HepG2 (cell line): ENCODE measurements around the gene SLC4A11. TPM values are rescaled to one million over a fixed set of nuclear protein-coding genes. Genes with fewer than 3 reads are reported as not detected.
A peak's percentile ranks its signal among the peaks of the same experiment; 100 is the strongest.

Source experiments
- EED ChIP-seq: sonication (generic); formaldehyde crosslinking; IDR thresholded peaks from 2 replicates; pipeline ENCODE4 v1.5.0; 2020; ENCODE audit warnings: mild to moderate bottlenecking, missing genetic modification reagents
- NRL ChIP-seq: sonication (generic); formaldehyde crosslinking; IDR thresholded peaks from 2 replicates; pipeline ENCODE4 v1.5.0; 2020; ENCODE audit warnings: missing genetic modification reagents, mild to moderate bottlenecking, moderate library complexity, borderline replicate concordance
- PTBP1 ChIP-seq: fragments of 200-400 bp; formaldehyde crosslinking; IDR thresholded peaks from 2 replicates; pipeline ENCODE4 v1.6.1; 2018; ENCODE audit warnings: low read length, low read depth; ENCODE audit not compliant: poor library complexity, severe bottlenecking
- RORA ChIP-seq: sonication (generic); formaldehyde crosslinking; IDR thresholded peaks from 2 replicates; pipeline ENCODE4 v1.5.0; 2020; ENCODE audit warnings: mild to moderate bottlenecking, missing genetic modification reagents, moderate library complexity
- SMARCE1 ChIP-seq: fragments of 450-650 bp; IDR thresholded peaks from 2 replicates; pipeline ENCODE4 v1.6.1; 2017; ENCODE audit warnings: borderline replicate concordance
- STAG1 ChIP-seq: sonication (generic); formaldehyde crosslinking; IDR thresholded peaks from 2 replicates; pipeline ENCODE4 v1.4.0; 2020; ENCODE audit warnings: missing genetic modification reagents
- TCF12 ChIP-seq, 2 experiments: fragments of 450-650 bp in 1 of 2; sonication (generic) in 1 of 2; formaldehyde crosslinking in 1 of 2; IDR thresholded peaks; 2 replicates each; pipeline versions ENCODE4 v1.6.1 to v1.8.0; 2017 to 2022; ENCODE audit warnings: antibody characterized with exemption in 1 of 2, mild to moderate bottlenecking in 1 of 2, missing genetic modification reagents in 1 of 2, moderate library complexity in 1 of 2
- ZKSCAN5 ChIP-seq: sonication (generic); formaldehyde crosslinking; IDR thresholded peaks from 2 replicates; pipeline ENCODE4 v1.5.1; 2020; ENCODE audit warnings: mild to moderate bottlenecking, missing genetic modification reagents
- ZNF382 ChIP-seq: sonication (generic); formaldehyde crosslinking; IDR thresholded peaks from 2 replicates; pipeline ENCODE4 v1.5.0; 2020; ENCODE audit warnings: missing genetic modification reagents, mild to moderate bottlenecking, borderline replicate concordance
- polyA plus RNA-seq, 8 experiments: library from polyadenylated mRNA; depleted of rRNA in 3 of 8; stranded (reverse) in 7 of 8; unstranded in 1 of 8; fragments of >200 nt; fragmentation: Illumina TruSeq in 4 of 8; extraction: Trizol in 4 of 8; gene quantifications; 2 replicates each; pipeline versions ENCODE4 v1.2.1 to v1.2.3, GENCODE V29; 2011 to 2016; ENCODE audit warnings: low read depth in 4 of 8, missing spikeins in 1 of 8, mixed read lengths in 1 of 8; ENCODE audit not compliant: insufficient read depth in 1 of 8
- total RNA-seq, 5 experiments: library from RNA; depleted of rRNA; stranded (reverse); fragments of >200 nt; fragmentation: Illumina TruSeq; extraction: Trizol; gene quantifications; 2 replicates each; pipeline ENCODE4 v1.2.3, GENCODE V29; 2016; ENCODE audit warnings: low read depth in 1 of 5
- TF ChIP-seq, protein P1 (sequence below): sonication (generic); formaldehyde crosslinking; IDR thresholded peaks from 2 replicates; pipeline ENCODE4 v1.4.0; 2020; ENCODE audit warnings: missing genetic modification reagents
- TF ChIP-seq, protein P2 (sequence below): sonication (generic); formaldehyde crosslinking; IDR thresholded peaks from 2 replicates; pipeline ENCODE4 v1.4.0; 2020; ENCODE audit warnings: missing genetic modification reagents, borderline replicate concordance
- TF ChIP-seq, protein P3 (sequence below): sonication (generic); formaldehyde crosslinking; IDR thresholded peaks from 2 replicates; pipeline ENCODE4 v1.8.0; 2022; ENCODE audit warnings: missing genetic modification reagents, mild to moderate bottlenecking, borderline replicate concordance
- TF ChIP-seq, protein P4 (sequence below): sonication (generic); formaldehyde crosslinking; IDR thresholded peaks from 2 replicates; pipeline ENCODE4 v1.5.1; 2020; ENCODE audit warnings: mild to moderate bottlenecking, missing genetic modification reagents, borderline replicate concordance

SLC4A11 gene
- total and polyA plus RNA-seq, 2 of the 13 experiments (the other 11 are each of a cell fraction or from before 2014, with no cell fraction given), result 3.9 to 27.0 TPM

DNA sequence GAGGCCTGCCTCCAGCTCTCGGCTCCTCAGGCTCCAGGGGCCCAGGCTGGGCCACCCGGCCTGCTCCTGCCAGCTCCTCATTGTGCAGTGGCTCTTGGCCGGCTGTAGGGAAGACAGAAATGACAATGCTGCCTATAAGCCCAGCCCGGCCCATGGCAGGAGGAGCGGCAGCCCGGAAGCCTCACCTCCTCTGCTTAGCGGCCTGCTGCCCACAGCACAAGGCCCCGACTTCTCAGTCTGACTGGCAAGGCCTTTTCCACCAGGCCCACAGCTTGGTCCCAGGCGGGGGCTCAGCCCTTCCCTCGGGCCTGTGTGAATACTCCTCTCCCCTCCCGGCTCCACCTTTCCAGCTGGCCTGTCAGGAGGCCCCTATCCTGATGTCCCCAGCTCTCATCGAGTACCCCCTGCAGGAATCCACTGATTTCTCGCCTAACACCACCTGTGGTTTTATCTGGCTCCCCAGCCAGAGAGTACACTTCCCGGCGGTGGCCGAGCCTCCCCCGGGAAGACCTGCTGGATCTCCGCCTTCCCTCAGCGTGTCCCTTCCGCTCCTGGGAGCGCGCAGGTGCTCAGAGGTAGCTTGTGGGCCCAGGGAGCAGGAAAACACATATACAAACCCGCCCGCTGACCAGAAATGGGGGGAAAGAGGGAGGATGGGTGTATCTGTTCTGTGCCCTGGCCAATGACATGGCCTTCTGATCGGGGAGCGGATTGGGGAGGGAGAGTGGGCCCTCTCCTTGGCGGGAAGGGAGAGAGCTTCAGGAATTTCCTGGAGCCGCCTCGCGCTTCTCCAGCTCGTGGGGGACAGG lies 35.5 kb downstream of the SLC4A11 start (continued):
- TF ChIP-seq, protein P1, sequence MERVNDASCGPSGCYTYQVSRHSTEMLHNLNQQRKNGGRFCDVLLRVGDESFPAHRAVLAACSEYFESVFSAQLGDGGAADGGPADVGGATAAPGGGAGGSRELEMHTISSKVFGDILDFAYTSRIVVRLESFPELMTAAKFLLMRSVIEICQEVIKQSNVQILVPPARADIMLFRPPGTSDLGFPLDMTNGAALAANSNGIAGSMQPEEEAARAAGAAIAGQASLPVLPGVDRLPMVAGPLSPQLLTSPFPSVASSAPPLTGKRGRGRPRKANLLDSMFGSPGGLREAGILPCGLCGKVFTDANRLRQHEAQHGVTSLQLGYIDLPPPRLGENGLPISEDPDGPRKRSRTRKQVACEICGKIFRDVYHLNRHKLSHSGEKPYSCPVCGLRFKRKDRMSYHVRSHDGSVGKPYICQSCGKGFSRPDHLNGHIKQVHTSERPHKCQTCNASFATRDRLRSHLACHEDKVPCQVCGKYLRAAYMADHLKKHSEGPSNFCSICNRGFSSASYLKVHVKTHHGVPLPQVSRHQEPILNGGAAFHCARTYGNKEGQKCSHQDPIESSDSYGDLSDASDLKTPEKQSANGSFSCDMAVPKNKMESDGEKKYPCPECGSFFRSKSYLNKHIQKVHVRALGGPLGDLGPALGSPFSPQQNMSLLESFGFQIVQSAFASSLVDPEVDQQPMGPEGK, result peak; percentile 42; the same call in 1 of the 2 replicates
- TF ChIP-seq, protein P2, sequence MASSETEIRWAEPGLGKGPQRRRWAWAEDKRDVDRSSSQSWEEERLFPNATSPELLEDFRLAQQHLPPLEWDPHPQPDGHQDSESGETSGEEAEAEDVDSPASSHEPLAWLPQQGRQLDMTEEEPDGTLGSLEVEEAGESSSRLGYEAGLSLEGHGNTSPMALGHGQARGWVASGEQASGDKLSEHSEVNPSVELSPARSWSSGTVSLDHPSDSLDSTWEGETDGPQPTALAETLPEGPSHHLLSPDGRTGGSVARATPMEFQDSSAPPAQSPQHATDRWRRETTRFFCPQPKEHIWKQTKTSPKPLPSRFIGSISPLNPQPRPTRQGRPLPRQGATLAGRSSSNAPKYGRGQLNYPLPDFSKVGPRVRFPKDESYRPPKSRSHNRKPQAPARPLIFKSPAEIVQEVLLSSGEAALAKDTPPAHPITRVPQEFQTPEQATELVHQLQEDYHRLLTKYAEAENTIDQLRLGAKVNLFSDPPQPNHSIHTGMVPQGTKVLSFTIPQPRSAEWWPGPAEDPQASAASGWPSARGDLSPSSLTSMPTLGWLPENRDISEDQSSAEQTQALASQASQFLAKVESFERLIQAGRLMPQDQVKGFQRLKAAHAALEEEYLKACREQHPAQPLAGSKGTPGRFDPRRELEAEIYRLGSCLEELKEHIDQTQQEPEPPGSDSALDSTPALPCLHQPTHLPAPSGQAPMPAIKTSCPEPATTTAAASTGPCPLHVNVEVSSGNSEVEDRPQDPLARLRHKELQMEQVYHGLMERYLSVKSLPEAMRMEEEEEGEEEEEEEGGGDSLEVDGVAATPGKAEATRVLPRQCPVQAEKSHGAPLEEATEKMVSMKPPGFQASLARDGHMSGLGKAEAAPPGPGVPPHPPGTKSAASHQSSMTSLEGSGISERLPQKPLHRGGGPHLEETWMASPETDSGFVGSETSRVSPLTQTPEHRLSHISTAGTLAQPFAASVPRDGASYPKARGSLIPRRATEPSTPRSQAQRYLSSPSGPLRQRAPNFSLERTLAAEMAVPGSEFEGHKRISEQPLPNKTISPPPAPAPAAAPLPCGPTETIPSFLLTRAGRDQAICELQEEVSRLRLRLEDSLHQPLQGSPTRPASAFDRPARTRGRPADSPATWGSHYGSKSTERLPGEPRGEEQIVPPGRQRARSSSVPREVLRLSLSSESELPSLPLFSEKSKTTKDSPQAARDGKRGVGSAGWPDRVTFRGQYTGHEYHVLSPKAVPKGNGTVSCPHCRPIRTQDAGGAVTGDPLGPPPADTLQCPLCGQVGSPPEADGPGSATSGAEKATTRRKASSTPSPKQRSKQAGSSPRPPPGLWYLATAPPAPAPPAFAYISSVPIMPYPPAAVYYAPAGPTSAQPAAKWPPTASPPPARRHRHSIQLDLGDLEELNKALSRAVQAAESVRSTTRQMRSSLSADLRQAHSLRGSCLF, result 0 out of 2 replicates have a peak, but pooled peaks have one; percentile 20
- TF ChIP-seq ZKSCAN5 (CRISPR knock-in tag), result 0 out of 2 replicates have a peak, but pooled peaks have one; percentile 60
- TF ChIP-seq, protein P3, sequence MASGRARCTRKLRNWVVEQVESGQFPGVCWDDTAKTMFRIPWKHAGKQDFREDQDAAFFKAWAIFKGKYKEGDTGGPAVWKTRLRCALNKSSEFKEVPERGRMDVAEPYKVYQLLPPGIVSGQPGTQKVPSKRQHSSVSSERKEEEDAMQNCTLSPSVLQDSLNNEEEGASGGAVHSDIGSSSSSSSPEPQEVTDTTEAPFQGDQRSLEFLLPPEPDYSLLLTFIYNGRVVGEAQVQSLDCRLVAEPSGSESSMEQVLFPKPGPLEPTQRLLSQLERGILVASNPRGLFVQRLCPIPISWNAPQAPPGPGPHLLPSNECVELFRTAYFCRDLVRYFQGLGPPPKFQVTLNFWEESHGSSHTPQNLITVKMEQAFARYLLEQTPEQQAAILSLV (CRISPR knock-in tag), result no peak; the same call in 1 of the 2 replicates
- TF ChIP-seq SMARCE1, result 0 out of 2 replicates have a peak, but pooled peaks have one; percentile 1
- peak; percentile 84 for TF ChIP-seq PTBP1
- TF ChIP-seq EED (CRISPR knock-in tag), result peak; percentile 56; the same call in 1 of the 2 replicates
- no peak for TF ChIP-seq TCF12 (IDR thresholded peaks at IDR 0.05)
- peak; percentile 79; the same call in 1 of the 2 replicates for TF ChIP-seq TCF12 (CRISPR knock-in tag; IDR thresholded peaks at IDR 0.05)
- TF ChIP-seq RORA (CRISPR knock-in tag), result no peak
- TF ChIP-seq, protein P4, sequence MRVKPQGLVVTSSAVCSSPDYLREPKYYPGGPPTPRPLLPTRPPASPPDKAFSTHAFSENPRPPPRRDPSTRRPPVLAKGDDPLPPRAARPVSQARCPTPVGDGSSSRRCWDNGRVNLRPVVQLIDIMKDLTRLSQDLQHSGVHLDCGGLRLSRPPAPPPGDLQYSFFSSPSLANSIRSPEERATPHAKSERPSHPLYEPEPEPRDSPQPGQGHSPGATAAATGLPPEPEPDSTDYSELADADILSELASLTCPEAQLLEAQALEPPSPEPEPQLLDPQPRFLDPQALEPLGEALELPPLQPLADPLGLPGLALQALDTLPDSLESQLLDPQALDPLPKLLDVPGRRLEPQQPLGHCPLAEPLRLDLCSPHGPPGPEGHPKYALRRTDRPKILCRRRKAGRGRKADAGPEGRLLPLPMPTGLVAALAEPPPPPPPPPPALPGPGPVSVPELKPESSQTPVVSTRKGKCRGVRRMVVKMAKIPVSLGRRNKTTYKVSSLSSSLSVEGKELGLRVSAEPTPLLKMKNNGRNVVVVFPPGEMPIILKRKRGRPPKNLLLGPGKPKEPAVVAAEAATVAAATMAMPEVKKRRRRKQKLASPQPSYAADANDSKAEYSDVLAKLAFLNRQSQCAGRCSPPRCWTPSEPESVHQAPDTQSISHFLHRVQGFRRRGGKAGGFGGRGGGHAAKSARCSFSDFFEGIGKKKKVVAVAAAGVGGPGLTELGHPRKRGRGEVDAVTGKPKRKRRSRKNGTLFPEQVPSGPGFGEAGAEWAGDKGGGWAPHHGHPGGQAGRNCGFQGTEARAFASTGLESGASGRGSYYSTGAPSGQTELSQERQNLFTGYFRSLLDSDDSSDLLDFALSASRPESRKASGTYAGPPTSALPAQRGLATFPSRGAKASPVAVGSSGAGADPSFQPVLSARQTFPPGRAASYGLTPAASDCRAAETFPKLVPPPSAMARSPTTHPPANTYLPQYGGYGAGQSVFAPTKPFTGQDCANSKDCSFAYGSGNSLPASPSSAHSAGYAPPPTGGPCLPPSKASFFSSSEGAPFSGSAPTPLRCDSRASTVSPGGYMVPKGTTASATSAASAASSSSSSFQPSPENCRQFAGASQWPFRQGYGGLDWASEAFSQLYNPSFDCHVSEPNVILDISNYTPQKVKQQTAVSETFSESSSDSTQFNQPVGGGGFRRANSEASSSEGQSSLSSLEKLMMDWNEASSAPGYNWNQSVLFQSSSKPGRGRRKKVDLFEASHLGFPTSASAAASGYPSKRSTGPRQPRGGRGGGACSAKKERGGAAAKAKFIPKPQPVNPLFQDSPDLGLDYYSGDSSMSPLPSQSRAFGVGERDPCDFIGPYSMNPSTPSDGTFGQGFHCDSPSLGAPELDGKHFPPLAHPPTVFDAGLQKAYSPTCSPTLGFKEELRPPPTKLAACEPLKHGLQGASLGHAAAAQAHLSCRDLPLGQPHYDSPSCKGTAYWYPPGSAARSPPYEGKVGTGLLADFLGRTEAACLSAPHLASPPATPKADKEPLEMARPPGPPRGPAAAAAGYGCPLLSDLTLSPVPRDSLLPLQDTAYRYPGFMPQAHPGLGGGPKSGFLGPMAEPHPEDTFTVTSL (CRISPR knock-in tag), result peak; percentile 26
- peak; percentile 57 for TF ChIP-seq NRL
- TF ChIP-seq ZNF382, result no peak
- TF ChIP-seq STAG1, result peak; percentile 17; the same call in 1 of the 2 replicates
